GM08714 (cell line): ENCODE data around the gene TP53BP2.
A peak's percentile ranks its signal among the peaks of the same experiment; 100 is the strongest.
"Not testable (repeated sequence)": the region's sequence is repeated elsewhere in the genome, so short reads cannot be mapped to it uniquely, and the experiment has no call there.

Experiments used
- H3K4me3 ChIP-seq: fragments of 200-500 bp; sonication (Bioruptor generic); 2 replicates; pipeline ENCODE4 v1.5.1; 2014; ENCODE audit warnings: mild to moderate bottlenecking, low read length, inconsistent platforms
- ZNF274 ChIP-seq: IDR thresholded peaks from 2 replicates; pipeline ENCODE4 v1.6.1; 2012; ENCODE audit warnings: mild to moderate bottlenecking, low read depth, low read length

Gene TP53BP2

GRCh38 chr1:223845810-223846682 is at the start of gene TP53BP2:
TP53BP2 (minus strand) TSS chr1:223845947; CDS start chr1:223845680, 267 bp downstream.
- no peak for TF ChIP-seq ZNF274
- H3K4me3 ChIP-seq, result peak within 1 kb of the TSS; percentile 68

- not testable (repeated sequence) for H3K4me3 ChIP-seq
These were observed 44.7 kb upstream of the TP53BP2 start for GRCh38 chr1:223890494-223890893.

GRCh38 chr1:223889319-223889718 is 43.6 kb upstream of the TP53BP2 start:
- H3K4me3 ChIP-seq, result not testable (repeated sequence)

- TF ChIP-seq ZNF274, result no peak
- no peak overlapping the region for H3K4me3 ChIP-seq
These were observed 42.1 kb upstream of the TP53BP2 start for GRCh38 chr1:223887747-223888418.

GRCh38 chr1:223886516-223886921 is 40.8 kb upstream of the TP53BP2 start:
- H3K4me3 ChIP-seq, result no peak overlapping the region
- TF ChIP-seq ZNF274, result no peak

- TF ChIP-seq ZNF274, result no peak
- no peak overlapping the region for H3K4me3 ChIP-seq
These were observed 39.9 kb upstream of the TP53BP2 start for GRCh38 chr1:223885614-223886013.

GRCh38 chr1:223878598-223879325 is 33.0 kb upstream of the TP53BP2 start:
- no peak for TF ChIP-seq ZNF274
- no peak overlapping the region for H3K4me3 ChIP-seq

- no peak overlapping the region for H3K4me3 ChIP-seq
- no peak for TF ChIP-seq ZNF274
These were observed 32.1 kb upstream of the TP53BP2 start for GRCh38 chr1:223877804-223878203.

- no peak for TF ChIP-seq ZNF274
- no peak overlapping the region for H3K4me3 ChIP-seq
These were observed 30.8 kb upstream of the TP53BP2 start for GRCh38 chr1:223876590-223876989.

GRCh38 chr1:223873044-223873443 is 27.3 kb upstream of the TP53BP2 start:
- TF ChIP-seq ZNF274, result no peak
- no peak overlapping the region for H3K4me3 ChIP-seq

GRCh38 chr1:223872308-223872901 is 26.7 kb upstream of the TP53BP2 start:
- no peak for TF ChIP-seq ZNF274
- H3K4me3 ChIP-seq, result no peak overlapping the region

GRCh38 chr1:223870617-223871574 is 25.1 kb upstream of the TP53BP2 start:
- no peak overlapping the region for H3K4me3 ChIP-seq
- no peak for TF ChIP-seq ZNF274

- not testable (repeated sequence) for H3K4me3 ChIP-seq
These were observed 19.0 kb upstream of the TP53BP2 start for GRCh38 chr1:223864599-223865368.
